ENCODE results near the gene LAMA2.

LAMA2 gene, protein sequence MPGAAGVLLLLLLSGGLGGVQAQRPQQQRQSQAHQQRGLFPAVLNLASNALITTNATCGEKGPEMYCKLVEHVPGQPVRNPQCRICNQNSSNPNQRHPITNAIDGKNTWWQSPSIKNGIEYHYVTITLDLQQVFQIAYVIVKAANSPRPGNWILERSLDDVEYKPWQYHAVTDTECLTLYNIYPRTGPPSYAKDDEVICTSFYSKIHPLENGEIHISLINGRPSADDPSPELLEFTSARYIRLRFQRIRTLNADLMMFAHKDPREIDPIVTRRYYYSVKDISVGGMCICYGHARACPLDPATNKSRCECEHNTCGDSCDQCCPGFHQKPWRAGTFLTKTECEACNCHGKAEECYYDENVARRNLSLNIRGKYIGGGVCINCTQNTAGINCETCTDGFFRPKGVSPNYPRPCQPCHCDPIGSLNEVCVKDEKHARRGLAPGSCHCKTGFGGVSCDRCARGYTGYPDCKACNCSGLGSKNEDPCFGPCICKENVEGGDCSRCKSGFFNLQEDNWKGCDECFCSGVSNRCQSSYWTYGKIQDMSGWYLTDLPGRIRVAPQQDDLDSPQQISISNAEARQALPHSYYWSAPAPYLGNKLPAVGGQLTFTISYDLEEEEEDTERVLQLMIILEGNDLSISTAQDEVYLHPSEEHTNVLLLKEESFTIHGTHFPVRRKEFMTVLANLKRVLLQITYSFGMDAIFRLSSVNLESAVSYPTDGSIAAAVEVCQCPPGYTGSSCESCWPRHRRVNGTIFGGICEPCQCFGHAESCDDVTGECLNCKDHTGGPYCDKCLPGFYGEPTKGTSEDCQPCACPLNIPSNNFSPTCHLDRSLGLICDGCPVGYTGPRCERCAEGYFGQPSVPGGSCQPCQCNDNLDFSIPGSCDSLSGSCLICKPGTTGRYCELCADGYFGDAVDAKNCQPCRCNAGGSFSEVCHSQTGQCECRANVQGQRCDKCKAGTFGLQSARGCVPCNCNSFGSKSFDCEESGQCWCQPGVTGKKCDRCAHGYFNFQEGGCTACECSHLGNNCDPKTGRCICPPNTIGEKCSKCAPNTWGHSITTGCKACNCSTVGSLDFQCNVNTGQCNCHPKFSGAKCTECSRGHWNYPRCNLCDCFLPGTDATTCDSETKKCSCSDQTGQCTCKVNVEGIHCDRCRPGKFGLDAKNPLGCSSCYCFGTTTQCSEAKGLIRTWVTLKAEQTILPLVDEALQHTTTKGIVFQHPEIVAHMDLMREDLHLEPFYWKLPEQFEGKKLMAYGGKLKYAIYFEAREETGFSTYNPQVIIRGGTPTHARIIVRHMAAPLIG (N-terminal part only)

DNA sequence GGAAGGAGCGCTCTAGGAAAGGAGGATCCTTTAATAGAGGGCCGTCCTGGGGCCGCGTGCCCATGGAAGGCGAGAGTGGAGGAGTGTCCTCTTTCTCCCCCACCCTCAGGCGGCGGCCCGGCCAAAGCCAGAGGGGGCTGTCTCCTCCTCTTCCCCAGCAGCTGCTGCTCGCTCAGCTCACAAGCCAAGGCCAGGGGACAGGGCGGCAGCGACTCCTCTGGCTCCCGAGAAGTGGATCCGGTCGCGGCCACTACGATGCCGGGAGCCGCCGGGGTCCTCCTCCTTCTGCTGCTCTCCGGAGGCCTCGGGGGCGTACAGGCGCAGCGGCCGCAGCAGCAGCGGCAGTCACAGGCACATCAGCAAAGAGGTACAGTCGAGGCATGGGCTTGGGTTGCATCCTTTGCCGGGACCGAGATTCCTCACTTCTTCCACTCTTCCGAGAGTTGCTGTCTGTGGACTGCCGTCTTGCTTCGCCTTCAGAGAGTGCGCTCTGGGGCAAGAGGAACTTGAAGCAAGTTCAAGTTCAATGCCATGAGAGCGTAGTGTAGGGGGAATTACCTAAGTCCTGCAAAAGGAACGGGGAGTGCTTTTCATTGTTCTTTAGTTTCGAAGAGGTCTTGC lies at the start of gene LAMA2:
Gene LAMA2, plus strand, starts transcription at position 148 of the 621 bp plus-strand sequence. Its CDS starts 108 bp downstream, at position 256.
- no peak for DNase-seq

DNA sequence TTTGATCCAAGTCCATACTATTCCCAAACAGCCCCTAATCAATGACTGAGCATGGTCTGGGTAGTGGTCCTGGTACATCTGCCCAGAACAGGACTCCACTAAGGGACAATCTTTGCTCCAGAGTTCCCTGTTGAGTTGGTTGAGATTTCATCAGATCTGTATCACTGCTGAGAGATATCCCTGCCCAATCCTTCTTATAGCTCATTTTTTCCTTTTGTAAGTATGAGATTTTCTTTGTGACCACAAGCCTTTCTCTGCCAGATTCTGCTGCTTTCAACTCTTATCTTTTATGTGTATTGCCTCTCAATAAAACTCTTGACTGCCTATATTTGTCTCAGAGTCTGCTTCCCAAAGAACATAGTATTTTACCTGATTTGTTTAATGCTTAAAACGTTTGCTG lies 46.2 kb upstream of the LAMA2 start:
- DNase-seq = no peak

DNA sequence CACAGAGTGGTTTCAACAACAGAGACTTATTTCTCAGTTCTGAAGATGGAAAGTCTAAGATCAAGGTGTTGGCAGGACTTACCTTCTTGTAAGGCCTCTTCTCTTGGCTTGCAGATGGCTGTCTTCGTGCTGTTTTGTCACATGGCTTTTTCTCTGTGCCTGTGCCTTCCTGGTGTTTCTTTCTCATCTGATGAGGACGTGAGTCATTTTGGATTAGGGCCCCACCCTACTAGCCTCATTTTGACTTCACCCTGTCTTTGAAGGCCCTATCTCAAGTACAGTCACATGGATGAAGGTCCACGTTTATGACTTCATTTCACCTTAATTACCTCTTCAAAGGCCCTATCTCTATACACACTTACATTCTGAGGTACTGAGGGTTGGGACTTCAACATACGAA lies 41.4 kb upstream of the LAMA2 start:
- no peak for DNase-seq

DNA sequence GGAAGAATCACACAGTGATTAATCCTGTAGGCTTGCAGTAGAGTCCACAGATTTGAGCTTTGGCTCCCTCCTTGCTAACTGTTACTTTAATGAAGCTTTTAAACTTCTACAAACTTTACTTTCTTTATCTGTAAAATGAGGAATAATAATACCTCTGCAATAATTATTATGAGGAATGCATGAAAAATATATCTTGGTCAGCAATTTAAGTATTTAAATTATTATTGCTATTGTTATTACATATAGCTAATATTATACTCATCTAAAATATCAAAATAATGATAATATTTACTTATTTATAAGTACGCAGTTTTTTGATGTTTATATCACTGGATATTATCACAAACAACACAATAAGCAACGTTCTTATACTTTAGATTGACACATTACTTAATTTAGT lies 38.3 kb upstream of the LAMA2 start:
- no peak for DNase-seq

DNA sequence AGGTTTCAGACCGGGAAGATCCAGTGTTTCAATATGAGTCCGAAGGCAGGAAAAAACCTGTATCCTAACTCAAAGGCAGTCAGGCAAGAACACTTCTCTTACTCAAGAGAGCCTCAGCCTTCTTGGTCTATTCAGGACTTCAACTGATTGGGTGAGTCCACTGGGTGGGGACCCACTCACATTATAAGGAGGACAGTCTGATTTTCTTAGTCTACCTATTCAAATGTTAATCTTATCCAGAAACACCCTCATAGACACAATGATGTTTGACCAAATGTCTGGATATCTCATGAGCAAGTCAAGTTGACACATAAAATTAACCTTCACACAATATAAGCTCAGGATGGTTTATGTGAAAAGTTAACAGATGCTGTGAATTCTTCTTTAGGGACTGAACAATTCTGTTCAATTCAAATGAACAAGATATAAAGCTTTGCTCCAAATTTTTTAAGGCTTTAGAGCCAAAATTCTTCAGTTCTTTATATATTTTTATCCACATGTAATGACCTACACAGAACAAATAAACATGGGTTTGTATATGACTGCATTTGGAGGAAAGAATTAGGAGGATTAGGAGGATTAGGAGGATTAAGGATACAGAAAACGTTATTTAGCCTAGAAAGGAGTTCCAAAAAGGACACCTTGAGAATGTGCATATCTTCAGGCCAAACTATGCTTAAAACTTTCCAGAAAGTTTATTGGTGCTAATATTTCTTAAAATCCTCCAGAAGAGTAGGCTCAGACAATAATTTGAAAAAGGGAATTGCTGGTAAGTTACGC lies 35.3 kb upstream of the LAMA2 start:
- no peak for DNase-seq

DNA sequence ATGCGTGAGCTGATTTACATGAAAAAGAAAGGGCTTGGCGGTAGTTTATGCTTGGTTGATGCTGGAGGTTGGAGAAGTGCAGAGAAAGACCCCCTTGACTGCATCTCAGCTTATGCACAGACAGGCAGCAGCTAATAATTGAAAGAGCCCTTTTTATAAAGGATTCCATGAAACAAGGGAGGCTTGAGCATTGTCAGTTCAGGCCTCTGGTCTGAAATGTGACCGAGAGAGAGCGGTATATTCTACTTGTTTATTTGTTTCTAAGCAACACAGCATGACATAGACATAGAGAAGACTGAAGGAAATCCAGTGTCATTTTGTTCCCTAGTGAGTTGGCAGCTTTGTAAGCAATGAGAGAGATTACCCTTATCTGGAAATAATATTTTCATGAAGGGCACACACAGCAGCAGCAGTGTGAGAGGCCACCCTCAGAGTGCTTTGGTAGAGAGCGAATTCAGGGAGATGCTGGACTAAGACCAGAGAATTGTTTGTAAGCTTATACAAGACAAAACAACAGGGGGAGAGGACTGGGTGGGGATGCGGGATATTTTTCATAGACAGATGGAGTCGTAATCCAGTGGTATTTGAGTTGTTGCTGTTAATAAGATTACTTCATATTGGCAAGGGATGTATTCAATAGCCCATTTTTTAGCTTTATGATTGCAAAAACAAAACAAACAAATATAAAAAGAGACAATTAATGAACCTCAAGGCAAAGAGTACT lies 34.6 kb upstream of the LAMA2 start:
- DNase-seq = no peak

DNA sequence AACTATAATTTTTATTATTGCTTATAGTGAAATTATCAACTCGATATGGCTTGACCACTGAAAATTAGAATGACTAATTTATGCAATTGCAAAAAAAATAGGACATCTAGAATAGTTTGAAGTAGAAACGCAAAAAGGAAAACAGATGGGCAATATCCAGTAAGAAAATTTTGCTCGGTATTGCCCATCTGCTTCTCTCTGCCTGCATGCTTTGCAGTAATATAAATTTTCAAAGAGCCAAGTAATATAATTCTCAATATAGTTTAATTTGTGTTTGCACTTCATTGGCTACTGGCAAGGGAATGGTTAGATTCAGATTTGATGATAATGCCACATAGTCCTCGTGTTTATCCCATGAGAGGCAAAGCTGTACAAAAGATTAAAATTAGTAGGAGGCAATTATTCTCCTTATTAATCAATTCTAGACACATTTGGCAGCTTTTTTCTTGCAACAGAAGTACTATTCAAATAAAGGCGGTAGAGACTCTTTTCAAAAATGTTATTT lies 27.3 kb upstream of the LAMA2 start:
- DNase-seq = no peak

DNA sequence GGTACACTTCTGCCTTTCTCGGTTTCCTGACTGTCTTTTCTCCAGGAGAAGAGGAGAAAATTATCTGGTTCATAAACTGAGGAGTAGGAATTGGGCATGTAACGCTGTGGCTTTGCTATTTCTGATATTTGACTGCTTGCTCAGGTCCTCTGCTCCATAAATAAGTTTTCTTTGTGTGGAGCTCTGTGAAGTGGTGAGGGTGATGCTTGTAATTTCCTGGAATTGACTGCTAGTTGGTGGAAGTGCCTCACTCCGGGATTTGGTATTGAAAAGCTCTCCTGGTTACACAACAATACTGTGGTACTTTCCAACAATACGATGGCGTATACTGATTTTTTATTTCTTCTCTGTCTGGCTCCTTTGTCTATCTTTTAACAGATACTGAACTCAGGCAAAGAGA lies 25.1 kb upstream of the LAMA2 start:
- DNase-seq = no peak

DNA sequence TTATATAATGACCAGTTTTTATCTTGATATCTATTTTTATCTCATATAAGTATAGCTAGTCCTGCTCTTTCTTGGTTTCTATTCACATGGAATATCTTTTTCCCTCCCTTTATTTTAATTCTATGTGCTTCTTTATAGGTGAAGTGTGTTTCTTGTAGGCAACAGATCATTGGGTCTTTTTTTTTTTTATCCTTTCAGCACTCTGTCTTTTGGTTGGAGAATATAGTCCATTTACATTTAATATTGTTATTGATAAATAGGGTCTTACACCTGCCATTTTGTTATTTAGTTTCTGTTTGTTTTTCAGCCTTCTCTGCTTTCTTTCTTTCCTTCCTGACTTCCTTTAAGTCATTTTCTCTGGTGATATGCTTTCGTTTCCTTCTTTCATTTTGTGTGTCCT lies 22.2 kb upstream of the LAMA2 start:
- DNase-seq = no peak

DNA sequence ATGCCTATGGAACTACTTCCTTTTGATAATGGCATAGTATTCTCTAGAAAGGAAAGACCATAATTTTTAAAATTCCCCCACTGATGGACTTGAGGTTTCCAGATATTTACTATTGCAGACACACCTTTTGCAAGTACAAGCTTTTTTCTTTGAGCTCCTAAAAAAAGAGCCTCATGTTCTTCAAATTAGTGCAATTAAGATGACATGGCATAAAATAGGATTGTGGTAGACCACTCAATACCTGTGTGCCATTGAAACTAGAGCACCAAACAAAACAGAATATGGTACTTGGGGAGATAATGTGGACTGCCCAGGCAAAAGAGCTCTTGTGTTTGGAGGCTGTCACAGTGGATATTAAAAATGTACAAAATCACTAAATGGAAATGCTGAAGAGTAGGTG lies 19.0 kb upstream of the LAMA2 start:
- DNase-seq = no peak

DNA sequence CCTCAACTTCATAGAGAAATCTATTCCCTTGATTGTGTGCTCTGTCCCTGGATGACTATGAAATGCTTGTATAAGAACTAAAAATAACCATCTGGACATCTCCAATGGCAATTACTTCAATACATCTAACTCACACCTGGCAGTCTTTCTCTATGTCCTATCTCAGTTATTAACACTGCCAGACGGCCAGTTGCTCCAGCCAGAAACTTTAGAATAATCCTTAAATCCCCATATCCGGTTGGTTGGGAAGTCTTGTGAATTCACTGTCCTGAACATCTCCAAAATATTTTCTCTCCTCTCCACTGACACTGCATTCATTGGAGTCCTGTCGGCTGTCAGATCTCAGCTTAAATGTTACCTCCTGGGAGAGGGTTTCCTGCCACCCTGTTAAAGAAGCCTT lies 12.2 kb upstream of the LAMA2 start:
- DNase-seq = no peak

DNA sequence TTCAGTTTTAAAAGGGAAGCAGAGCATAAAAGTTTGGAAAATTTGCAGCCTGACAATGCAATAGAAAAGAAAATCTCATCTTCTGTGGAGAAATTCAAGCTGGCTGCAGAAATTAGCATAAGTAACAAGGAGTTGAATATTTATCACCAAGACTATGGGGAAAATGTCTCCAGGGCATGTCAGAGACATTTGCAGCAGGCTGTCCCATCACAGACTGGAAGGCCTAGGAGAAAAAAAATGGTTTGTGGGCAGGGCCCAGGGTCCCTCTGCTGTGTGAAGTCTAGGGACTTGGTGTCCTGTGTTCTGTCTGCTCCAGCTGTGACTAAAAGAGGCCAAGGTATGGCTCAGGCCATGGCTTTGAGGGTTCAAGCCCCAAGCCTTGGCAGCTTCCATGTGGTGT lies 8.1 kb upstream of the LAMA2 start:
- no peak for DNase-seq

DNA sequence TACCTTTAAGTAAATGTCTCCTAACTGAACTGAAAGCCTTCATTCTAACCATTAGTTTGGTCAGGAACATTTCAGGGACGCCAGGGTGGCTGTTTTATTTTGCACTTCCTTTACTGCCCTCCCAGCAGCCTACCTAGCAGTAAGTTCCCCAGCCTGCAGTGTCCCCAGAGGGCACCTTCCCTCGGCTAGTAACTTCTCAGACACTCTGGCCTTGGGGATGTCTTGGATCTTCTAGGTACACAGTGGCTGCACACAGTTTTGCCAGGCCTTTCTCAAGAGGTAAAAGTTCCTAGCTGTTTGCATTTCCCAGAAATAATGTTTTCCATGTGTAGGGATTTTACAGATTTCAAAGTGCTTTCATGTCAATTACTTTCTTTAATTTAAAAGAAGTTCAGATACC lies 378 bp upstream of the LAMA2 start:
- DNase-seq = no peak

DNA sequence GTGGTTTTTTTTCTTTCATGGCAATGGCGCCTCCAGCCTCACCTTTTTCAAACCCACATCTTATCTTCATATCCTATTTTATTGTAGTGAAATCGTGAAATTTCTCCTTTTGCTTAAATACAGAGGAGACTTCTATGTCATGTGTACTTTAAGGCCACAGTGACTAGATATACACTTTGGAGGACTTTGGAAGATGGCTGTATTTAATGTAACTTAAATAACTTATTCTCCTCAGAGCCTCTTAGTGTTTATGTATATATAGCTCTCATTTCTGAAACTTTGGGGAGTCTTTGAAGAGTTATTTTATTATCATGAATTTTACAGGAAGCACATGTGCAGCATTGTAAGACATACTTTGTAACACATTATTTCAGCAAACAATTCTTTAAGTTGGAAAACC lies 968 bp downstream of the LAMA2 start:
- no peak for DNase-seq

DNA sequence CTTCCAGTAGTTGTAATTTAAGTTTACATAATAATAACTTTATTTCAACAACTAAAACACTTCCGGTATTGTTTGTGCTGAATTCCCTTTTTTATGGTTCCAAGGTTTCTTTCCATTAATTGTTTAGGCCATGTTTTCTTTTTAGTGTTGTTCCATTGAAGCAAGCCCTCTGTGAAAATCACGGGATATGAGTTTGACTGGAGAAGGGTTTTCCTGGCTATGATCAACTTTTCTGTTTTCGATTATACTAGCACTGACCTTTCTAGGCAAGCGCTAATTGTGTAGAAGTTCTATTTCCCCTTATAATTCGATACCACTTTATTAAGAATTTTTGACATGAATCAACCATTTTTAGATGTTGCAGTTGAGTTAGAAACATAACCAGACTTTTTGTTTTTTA lies 2.4 kb downstream of the LAMA2 start:
- DNase-seq = no peak

DNA sequence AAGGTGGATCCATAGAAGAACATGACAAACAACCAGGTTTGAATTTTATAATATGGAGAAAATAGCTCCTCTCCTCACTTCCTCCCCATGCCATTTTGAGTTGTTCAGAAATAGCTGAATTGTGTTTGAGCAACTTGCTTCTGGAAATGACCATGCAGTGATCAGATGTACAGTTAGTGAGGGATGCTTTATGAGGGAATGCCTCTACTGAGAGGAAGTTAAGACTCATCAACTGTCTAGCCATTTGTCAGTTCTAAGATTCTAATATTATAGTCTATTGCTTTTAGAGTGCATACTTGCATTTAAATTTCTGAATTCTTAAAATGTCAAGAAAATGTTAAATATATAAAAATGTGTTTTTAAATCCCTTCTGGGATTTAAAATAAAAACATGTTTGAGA lies 3.8 kb downstream of the LAMA2 start:
- no peak for DNase-seq

DNA sequence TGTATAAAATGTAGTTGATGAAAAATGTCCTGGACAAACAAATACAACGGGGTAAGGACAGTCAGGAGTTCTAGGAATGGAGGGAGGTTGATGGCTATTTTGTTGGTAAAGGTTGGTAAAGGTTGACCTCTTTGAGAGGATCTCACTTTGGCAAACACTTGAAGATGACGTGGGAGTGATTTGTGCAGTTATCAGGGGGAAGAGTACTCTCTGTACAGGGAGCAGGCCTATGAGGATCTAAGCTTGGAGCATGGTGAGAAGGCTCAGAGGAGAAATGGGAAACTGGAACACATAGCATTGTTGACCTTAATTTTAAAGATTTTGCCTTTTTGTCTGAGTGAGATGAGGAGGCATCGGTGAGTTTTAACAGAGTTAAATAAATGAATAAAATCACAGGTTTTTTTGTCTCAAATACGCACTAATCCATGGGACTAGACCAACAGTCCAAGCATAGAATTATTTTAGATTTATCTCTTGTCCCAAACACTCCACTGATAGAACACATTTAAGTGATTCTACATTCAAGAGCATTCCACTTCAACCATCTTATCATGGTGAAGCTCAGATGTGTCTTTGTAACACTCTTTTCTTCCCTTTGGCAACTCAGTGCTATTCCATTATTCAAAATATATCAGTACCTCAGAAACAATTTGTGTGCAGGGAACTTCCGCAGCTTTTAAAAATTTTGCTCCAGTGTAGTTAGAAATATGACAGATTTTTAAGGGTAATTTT lies 5.7 kb downstream of the LAMA2 start:
- DNase-seq = no peak

DNA sequence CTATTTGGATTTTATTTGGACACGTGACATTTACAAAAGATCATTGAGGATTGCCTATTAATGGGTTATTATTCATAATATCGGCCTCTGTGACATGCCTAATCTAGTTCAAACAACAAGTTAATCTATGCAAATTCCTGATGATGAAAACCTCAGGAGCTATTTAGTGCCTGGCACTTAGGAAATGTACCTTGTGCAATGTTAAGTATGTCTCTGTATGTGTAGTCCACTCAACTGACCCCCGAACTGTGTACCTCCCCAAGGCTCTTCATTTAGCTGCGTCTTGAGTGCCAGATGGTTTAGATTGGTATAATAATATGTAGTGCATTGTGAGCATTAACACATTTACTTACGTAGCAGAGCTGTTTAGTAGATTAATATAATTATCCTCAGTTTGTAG lies 6.9 kb downstream of the LAMA2 start:
- no peak for DNase-seq

DNA sequence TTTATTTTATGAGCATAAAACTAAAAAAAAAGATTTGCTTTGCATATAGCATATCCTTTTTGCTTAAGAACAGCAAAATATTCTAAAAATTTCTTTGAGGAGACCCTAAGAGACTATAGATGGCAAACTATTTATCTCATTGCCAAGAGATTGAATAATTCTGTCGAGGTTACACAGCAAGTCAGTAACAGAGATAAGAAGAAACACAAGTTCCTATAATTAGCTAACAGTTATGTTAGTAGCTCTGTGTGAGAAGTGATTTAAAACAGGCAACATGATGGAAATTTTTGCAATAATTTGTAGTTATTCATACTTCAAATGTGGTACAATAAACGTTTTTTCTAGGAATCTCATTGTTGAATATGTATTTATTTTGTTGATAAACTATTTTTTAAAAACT lies 9.1 kb downstream of the LAMA2 start:
- DNase-seq = no peak

DNA sequence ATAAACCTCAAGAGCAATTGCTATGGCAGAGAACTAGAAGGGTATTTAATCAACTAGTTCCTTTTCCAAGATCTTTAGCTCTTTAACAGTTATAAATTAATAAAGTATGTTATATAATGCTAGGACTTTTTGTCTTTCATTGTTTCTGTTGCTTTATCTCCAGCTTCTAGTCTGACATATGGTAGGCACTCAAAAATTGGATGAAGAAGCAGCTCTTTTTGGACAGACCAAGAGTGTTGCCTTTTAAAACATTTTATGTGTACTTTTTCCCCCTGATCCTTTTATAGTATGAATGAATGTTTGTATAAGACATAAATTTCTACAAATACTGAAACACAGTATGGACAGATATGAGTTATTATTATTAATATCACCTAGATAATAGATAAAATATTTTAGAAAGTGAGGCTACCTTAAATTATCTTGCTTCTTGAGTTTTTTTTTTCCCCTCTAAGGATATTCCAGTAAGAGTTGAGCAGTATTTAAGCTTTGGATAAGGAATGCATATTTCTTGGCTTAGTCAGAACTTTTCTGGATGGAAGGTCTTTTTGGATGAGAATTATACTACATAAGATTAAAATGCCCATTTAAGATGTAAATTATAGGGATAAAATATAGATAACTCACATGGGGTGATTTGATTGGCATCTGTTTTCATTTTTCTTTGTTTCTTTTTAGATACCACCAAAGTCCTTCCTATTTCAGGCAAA lies 16.6 kb downstream of the LAMA2 start:
- DNase-seq = no peak
